ENCODE data around the gene PARL.

- no peak for TF ChIP-seq SIN3A (IDR thresholded peaks at IDR 0.05; ENCODE audit: borderline replicate concordance, insufficient read depth, low read depth, low read length)
- TF ChIP-seq REST (IDR thresholded peaks at IDR 0.05; ENCODE audit: insufficient read depth in 1 of 2, low read depth in 2 of 2, low read length in 1 of 2), result no peak
- no peak for TF ChIP-seq CTCF (IDR thresholded peaks at IDR 0.05)
These were observed 11.5 kb upstream of the PARL start for GRCh38 chr3:183896184-183896583.

Data from Panc1 (cell line).